H1 (cell line): ENCODE data around the gene HPX. TPM values are rescaled to one million over a fixed set of nuclear protein-coding genes. Genes with fewer than 3 reads are reported as not detected.

Experiments used
- BACH1 ChIP-seq: IDR thresholded peaks from 2 replicates; pipeline ENCODE4 v1.6.1; 2012; ENCODE audit warnings: low read length, improper control_type of control experiment
- HDAC2 ChIP-seq, 2 experiments: fragments of 300-600 bp in 1 of 2; sonication (generic) in 1 of 2; IDR thresholded peaks; 2 replicates each; pipeline ENCODE4 v1.6.1; 2011 to 2012; ENCODE audit warnings: low read depth in 2 of 2, low read length in 2 of 2, mild to moderate bottlenecking in 2 of 2, moderate library complexity in 2 of 2, borderline replicate concordance in 1 of 2, inconsistent platforms in 1 of 2
- SAP30 ChIP-seq: fragments of 300-600 bp; sonication (generic); IDR thresholded peaks from 2 replicates; pipeline ENCODE4 v1.7.1; 2012; ENCODE audit warnings: low read length, moderate library complexity, mild to moderate bottlenecking, inconsistent platforms; ENCODE audit not compliant: insufficient read depth, insufficient replicate concordance
- SIN3A ChIP-seq, 2 experiments: IDR thresholded peaks in 1 of 2; conservative IDR thresholded peaks in 1 of 2; 2 replicates each; pipeline ENCODE4 v1.6.1; 2011 to 2012; ENCODE audit warnings: low read length in 2 of 2, improper control_type of control experiment in 1 of 2, low read depth in 1 of 2, mild to moderate bottlenecking in 1 of 2
- SP2 ChIP-seq: IDR thresholded peaks from 2 replicates; pipeline ENCODE4 v1.6.1; 2012; ENCODE audit warnings: mild to moderate bottlenecking, low read length, inconsistent platforms
- polyA plus RNA-seq, 7 experiments: library from polyadenylated mRNA; depleted of rRNA in 3 of 7; stranded (reverse) in 5 of 7; unstranded in 2 of 7; fragments of >200 nt in 5 of 7; fragments of 200-250 nt in 2 of 7; gene quantifications; 1 replicate in 5 of 7; 2 replicates in 1 of 7; 4 replicates in 1 of 7; pipeline versions ENCODE4 v1.2.1 to v1.2.3, GENCODE V29; 2011 to 2013; ENCODE audit warnings: missing spikeins in 2 of 7, mixed read lengths in 2 of 7
- total RNA-seq: library from RNA; stranded (reverse); fragmentation: NEBNext Ultra II Directional; extraction: Animal tissue kit (Norgen Biotek cat#: 25700); gene quantifications from 2 replicates; pipeline ENCODE4 v1.2.1, GENCODE V29; 2021
- TF ChIP-seq, protein P1 (sequence below): fragments of 300-600 bp; sonication (generic); IDR thresholded peaks from 2 replicates; pipeline ENCODE4 v1.7.1; 2012; ENCODE audit warnings: low read length, moderate library complexity, mild to moderate bottlenecking, inconsistent platforms; ENCODE audit not compliant: insufficient replicate concordance

HPX gene
- total and polyA plus RNA-seq, 2 of the 8 experiments (the other 6 are each of a cell fraction or from before 2014, with no cell fraction given), result 0.80 to 0.97 TPM

GRCh38 chr11:6481012-6481923, 40.5 kb upstream of the HPX start, which contains the start of the genes ARFIP2 and TIMM10B (continued):
- TF ChIP-seq SIN3A (conservative IDR thresholded peaks at IDR 0.05 in 1 of 2, IDR thresholded peaks at IDR 0.05 in 1 of 2; ENCODE audit: low read depth in 1 of 2, low read length in 2 of 2), result peak; percentile 31 to 57; a peak in 2 of 4 replicates
- TF ChIP-seq, protein P1, sequence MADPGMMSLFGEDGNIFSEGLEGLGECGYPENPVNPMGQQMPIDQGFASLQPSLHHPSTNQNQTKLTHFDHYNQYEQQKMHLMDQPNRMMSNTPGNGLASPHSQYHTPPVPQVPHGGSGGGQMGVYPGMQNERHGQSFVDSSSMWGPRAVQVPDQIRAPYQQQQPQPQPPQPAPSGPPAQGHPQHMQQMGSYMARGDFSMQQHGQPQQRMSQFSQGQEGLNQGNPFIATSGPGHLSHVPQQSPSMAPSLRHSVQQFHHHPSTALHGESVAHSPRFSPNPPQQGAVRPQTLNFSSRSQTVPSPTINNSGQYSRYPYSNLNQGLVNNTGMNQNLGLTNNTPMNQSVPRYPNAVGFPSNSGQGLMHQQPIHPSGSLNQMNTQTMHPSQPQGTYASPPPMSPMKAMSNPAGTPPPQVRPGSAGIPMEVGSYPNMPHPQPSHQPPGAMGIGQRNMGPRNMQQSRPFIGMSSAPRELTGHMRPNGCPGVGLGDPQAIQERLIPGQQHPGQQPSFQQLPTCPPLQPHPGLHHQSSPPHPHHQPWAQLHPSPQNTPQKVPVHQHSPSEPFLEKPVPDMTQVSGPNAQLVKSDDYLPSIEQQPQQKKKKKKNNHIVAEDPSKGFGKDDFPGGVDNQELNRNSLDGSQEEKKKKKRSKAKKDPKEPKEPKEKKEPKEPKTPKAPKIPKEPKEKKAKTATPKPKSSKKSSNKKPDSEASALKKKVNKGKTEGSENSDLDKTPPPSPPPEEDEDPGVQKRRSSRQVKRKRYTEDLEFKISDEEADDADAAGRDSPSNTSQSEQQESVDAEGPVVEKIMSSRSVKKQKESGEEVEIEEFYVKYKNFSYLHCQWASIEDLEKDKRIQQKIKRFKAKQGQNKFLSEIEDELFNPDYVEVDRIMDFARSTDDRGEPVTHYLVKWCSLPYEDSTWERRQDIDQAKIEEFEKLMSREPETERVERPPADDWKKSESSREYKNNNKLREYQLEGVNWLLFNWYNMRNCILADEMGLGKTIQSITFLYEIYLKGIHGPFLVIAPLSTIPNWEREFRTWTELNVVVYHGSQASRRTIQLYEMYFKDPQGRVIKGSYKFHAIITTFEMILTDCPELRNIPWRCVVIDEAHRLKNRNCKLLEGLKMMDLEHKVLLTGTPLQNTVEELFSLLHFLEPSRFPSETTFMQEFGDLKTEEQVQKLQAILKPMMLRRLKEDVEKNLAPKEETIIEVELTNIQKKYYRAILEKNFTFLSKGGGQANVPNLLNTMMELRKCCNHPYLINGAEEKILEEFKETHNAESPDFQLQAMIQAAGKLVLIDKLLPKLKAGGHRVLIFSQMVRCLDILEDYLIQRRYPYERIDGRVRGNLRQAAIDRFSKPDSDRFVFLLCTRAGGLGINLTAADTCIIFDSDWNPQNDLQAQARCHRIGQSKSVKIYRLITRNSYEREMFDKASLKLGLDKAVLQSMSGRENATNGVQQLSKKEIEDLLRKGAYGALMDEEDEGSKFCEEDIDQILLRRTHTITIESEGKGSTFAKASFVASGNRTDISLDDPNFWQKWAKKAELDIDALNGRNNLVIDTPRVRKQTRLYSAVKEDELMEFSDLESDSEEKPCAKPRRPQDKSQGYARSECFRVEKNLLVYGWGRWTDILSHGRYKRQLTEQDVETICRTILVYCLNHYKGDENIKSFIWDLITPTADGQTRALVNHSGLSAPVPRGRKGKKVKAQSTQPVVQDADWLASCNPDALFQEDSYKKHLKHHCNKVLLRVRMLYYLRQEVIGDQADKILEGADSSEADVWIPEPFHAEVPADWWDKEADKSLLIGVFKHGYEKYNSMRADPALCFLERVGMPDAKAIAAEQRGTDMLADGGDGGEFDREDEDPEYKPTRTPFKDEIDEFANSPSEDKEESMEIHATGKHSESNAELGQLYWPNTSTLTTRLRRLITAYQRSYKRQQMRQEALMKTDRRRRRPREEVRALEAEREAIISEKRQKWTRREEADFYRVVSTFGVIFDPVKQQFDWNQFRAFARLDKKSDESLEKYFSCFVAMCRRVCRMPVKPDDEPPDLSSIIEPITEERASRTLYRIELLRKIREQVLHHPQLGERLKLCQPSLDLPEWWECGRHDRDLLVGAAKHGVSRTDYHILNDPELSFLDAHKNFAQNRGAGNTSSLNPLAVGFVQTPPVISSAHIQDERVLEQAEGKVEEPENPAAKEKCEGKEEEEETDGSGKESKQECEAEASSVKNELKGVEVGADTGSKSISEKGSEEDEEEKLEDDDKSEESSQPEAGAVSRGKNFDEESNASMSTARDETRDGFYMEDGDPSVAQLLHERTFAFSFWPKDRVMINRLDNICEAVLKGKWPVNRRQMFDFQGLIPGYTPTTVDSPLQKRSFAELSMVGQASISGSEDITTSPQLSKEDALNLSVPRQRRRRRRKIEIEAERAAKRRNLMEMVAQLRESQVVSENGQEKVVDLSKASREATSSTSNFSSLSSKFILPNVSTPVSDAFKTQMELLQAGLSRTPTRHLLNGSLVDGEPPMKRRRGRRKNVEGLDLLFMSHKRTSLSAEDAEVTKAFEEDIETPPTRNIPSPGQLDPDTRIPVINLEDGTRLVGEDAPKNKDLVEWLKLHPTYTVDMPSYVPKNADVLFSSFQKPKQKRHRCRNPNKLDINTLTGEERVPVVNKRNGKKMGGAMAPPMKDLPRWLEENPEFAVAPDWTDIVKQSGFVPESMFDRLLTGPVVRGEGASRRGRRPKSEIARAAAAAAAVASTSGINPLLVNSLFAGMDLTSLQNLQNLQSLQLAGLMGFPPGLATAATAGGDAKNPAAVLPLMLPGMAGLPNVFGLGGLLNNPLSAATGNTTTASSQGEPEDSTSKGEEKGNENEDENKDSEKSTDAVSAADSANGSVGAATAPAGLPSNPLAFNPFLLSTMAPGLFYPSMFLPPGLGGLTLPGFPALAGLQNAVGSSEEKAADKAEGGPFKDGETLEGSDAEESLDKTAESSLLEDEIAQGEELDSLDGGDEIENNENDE, result no peak
- no peak for TF ChIP-seq SP2
- no peak for TF ChIP-seq BACH1
- TF ChIP-seq HDAC2 (IDR thresholded peaks at IDR 0.05; ENCODE audit: borderline replicate concordance in 1 of 2, low read depth in 2 of 2, low read length in 2 of 2), result 0 out of 4 replicates have a peak, but pooled peaks of 1 of the 2 experiments have one; percentile 48
- peak; percentile 24 for TF ChIP-seq SAP30
